SK-N-MC (cell line): Measurements from ENCODE around the gene CNST.
A peak's percentile ranks its signal among the peaks of the same experiment; 100 is the strongest.

Experiments used
- DNase-seq: peaks from one replicate; pipeline ENCODE4 v3.0.0-alpha.2; 2011; ENCODE audit warnings: low read depth, low spot score
- H3K27ac ChIP-seq: fragments of 200-600 bp; sonication (generic); 2 replicates; pipeline ENCODE4 v1.5.1; 2016; ENCODE audit warnings: mixed run types
- H3K36me3 ChIP-seq: fragments of 200-600 bp; sonication (generic); 2 replicates; pipeline ENCODE4 v1.6.1; 2017; ENCODE audit warnings: antibody characterized with exemption, low read length, mixed read lengths; ENCODE audit not compliant: insufficient read depth
- H3K4me3 ChIP-seq: fragments of 200-600 bp; sonication (generic); 2 replicates; pipeline ENCODE4 v1.5.1; 2016
- H3K9ac ChIP-seq: fragments of 200-600 bp; sonication (generic); 2 replicates; pipeline ENCODE4 v1.8.0; 2017; ENCODE audit warnings: mixed run types, mixed read lengths; ENCODE audit not compliant: insufficient read length
- H3K9me3 ChIP-seq: fragments of 200-600 bp; sonication (generic); 2 replicates; pipeline ENCODE4 v1.6.1; 2017; ENCODE audit warnings: low read depth, mild to moderate bottlenecking, antibody characterized with exemption, low read length, moderate library complexity, mixed read lengths
- EZH2 ChIP-seq: fragments of 200-600 bp; sonication (generic); IDR thresholded peaks from one replicate; pipeline ENCODE4 v1.6.1; 2017; ENCODE audit warnings: antibody characterized with exemption
- FOXP2 ChIP-seq: optimal IDR thresholded peaks from 2 replicates; pipeline ENCODE3; 2011; ENCODE audit warnings: mild to moderate bottlenecking, moderate library complexity; ENCODE audit not compliant: insufficient read depth; ENCODE audit errors: extremely low read length, control extremely low read depth
- POLR2AphosphoS5 ChIP-seq: IDR thresholded peaks from 2 replicates; pipeline ENCODE4 v1.6.1; 2012; ENCODE audit warnings: mild to moderate bottlenecking, low read depth, low read length, borderline replicate concordance

The CNST gene

DNA sequence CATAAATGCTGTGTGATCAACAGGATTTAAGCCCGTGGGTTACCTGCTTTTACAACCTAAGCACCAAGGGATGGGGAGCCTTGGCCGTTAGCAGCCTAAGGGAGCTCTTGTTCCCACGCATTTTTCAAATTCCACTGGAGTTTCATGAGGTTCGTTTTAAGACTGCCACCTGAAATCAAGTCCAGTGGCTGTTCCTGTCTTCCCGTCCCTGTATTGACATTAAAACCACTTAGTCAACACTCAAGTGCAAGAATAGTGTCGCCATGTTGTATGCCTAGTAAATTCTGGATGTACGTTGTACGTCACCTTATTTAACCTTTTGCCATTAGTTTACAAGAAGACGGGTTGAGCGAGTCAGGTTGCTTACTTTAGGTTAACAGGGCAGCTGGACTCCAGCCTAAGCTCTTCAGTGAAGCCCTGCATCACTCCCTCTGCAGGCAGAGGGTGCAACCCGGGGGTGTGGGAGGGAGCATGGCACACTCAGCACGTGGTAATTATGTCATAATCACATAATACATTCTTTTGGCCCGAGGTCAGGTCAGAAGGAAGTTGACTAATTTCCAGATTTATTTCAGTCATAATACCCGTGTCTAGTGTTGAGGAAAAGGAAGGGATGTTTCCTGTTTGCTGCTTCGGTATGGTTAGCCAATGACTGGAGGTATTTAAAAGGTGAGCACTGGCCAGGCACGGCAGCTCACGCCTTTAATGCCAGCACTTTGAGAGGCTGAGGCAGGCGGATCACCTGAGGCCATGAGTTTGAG, 42.5 kb downstream of the CNST start:
- no peak overlapping the region for H3K9ac ChIP-seq
- no peak for DNase-seq
- peak overlapping the region; percentile 91 for H3K27ac ChIP-seq
- H3K36me3 ChIP-seq = no peaks in the 10 kb centered on the region
- no peak for TF ChIP-seq FOXP2
- TF ChIP-seq EZH2 = no peak
- TF ChIP-seq POLR2AphosphoS5 = no peak
- H3K9me3 ChIP-seq = 0 out of 2 replicates have a peak, but pooled peaks cover 3% of the 10 kb centered on the region
- H3K4me3 ChIP-seq = no peak overlapping the region

DNA sequence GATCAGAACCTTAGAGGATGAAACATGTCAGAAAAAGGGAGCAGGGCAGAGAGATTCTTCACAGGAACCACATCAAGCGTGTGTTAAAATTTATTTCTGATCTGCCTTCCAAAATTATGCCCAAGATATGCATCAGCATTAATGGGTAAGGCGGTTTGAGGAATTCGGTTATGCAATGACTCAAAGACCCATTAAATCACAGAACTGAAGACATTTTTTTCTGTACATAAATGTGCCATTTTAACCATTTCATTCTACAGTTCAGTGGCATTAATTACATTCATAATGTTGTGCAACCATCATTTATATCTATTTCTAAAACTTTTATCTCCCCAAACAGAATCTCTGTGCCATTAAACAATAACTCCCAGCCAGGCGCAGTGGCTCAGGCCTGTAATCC, 43.4 kb downstream of the CNST start:
- Histone ChIP-seq H3K27ac (peak overlapping the region; percentile 91), H3K9ac (no peak overlapping the region), H3K36me3 (no peaks in the 10 kb centered on the region)

GRCh38 chr1:246613096-246613758, 47.0 kb downstream of the CNST start:
- no peak overlapping the region for H3K9ac ChIP-seq

More for the DNA sequence above, 43.4 kb downstream of the CNST start:
- H3K9me3 ChIP-seq = no peaks in the 10 kb centered on the region
- peak; percentile 85 for DNase-seq
- TF ChIP-seq FOXP2 = no peak
- no peak for TF ChIP-seq POLR2AphosphoS5
- no peak for TF ChIP-seq EZH2
- H3K4me3 ChIP-seq = no peak overlapping the region

DNA sequence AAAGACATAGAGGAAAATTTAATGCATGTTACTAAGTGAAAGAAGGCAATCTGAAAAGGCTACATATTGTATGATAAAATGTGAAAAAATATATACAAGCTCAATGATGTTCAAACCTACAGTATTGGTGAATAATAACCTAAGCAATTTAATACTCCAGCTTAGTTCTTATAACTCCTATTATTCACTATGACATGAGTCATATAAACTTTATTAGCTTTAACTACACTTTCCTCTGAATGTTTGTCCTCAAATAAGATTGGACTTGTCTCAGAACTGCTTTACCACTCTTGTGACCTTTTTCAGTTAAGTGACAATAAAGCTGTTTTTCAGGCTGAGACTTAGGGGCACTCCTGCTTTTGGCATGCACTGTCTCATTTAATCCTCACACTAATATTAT, 50.9 kb downstream of the CNST start:
- no peak for DNase-seq
- TF ChIP-seq FOXP2 = no peak
- no peak for TF ChIP-seq EZH2
- TF ChIP-seq POLR2AphosphoS5 = no peak
- no peak overlapping the region for H3K27ac ChIP-seq
- no peak overlapping the region for H3K4me3 ChIP-seq
- H3K9me3 ChIP-seq = no peaks in the 10 kb centered on the region
- H3K36me3 ChIP-seq = no peaks in the 10 kb centered on the region; the same call in 1 of the 2 replicates
- no peak overlapping the region for H3K9ac ChIP-seq

More at GRCh38 chr1:246613096-246613758, 47.0 kb downstream of the CNST start:
- TF ChIP-seq FOXP2 (no peak), POLR2AphosphoS5 (no peak), EZH2 (no peak)
- Histone ChIP-seq H3K4me3 (no peak overlapping the region), H3K27ac (peak overlapping the region; percentile 84), H3K36me3 (no peaks in the 10 kb centered on the region), H3K9me3 (no peaks in the 10 kb centered on the region)
- DNase-seq = no peak

DNA sequence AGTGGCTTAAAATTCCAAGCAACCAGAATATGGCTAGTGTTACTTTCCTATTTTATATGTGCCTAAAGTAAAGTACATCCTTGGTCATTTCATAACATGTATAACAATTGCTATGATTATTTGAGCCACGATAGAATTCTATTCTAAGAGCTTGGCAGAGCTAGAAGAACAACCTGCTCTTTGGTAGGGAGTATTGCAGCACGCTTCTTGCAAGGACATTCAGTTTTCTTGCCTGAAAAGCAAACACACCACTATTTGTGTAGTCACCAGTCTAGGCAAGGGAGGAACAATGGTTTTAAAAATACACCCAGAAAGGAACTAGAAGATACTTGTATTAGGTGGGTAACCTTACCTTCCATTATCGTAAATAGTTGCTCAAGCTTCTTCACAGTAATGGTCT, 51.5 kb downstream of the CNST start:
- Histone ChIP-seq H3K9ac (no peak overlapping the region), H3K9me3 (no peaks in the 10 kb centered on the region), H3K4me3 (no peak overlapping the region), H3K36me3 (no peaks in the 10 kb centered on the region; the same call in 1 of the 2 replicates), H3K27ac (no peak overlapping the region)
- DNase-seq = no peak
- no peak for TF ChIP-seq EZH2
- TF ChIP-seq POLR2AphosphoS5 = no peak
- no peak for TF ChIP-seq FOXP2

- Histone ChIP-seq H3K4me3 (no peak overlapping the region), H3K36me3 (no peaks in the 10 kb centered on the region; the same call in 1 of the 2 replicates), H3K27ac (no peak overlapping the region), H3K9me3 (no peaks in the 10 kb centered on the region), H3K9ac (no peak overlapping the region)
- TF ChIP-seq POLR2AphosphoS5 = no peak
- no peak for TF ChIP-seq EZH2
- no peak for TF ChIP-seq FOXP2
- no peak for DNase-seq
Observed at GRCh38 chr1:246618240-246618808, 52.1 kb downstream of the CNST start.

- H3K36me3 ChIP-seq = no peaks in the 10 kb centered on the region; the same call in 1 of the 2 replicates
- no peak for DNase-seq
- H3K9ac ChIP-seq = no peak overlapping the region
- H3K4me3 ChIP-seq = no peak overlapping the region
- no peak overlapping the region for H3K27ac ChIP-seq
- TF ChIP-seq EZH2 (no peak), FOXP2 (no peak), POLR2AphosphoS5 (no peak)
- H3K9me3 ChIP-seq = no peaks in the 10 kb centered on the region
Observed at GRCh38 chr1:246622035-246622652, 55.9 kb downstream of the CNST start.

- TF ChIP-seq POLR2AphosphoS5 (no peak), EZH2 (no peak), FOXP2 (no peak)
- DNase-seq = no peak
- H3K36me3 ChIP-seq = no peaks in the 10 kb centered on the region; the same call in 1 of the 2 replicates
Observed at GRCh38 chr1:246624091-246624490, 57.8 kb downstream of the CNST start.

More at GRCh38 chr1:246624091-246624490, 57.8 kb downstream of the CNST start:
- Histone ChIP-seq H3K9ac (no peak overlapping the region), H3K27ac (no peak overlapping the region), H3K4me3 (no peak overlapping the region), H3K9me3 (no peaks in the 10 kb centered on the region)
